Dermis blood vessel endothelial cell (primary cell): ENCODE results near the gene CAT. TPM values are rescaled to one million over a fixed set of nuclear protein-coding genes. Genes with fewer than 3 reads are reported as not detected.

Experiments
- DNase-seq: peaks from one replicate; pipeline ENCODE4 v3.0.0; 2010
- total RNA-seq: library from RNA; depleted of rRNA; stranded (reverse); fragments of >200 nt; gene quantifications from 2 replicates; pipeline ENCODE4 v1.2.3, GENCODE V29; 2014

Gene CAT
- total RNA-seq, 1 donor from 2014 or later: 83.6 TPM

GRCh38 chr11:34461215-34461614, 22.5 kb downstream of the CAT start:
- no peak for DNase-seq

- DNase-seq: no peak
These were observed 25.9 kb downstream of the CAT start for GRCh38 chr11:34464591-34465051.

- DNase-seq: no peak
These were observed 28.2 kb downstream of the CAT start for GRCh38 chr11:34466802-34467488.

GRCh38 chr11:34468209-34468841, 29.6 kb downstream of the CAT start:
- DNase-seq: peak; percentile 34

GRCh38 chr11:34473603-34474169, 35.0 kb downstream of the CAT start:
- DNase-seq: no peak

GRCh38 chr11:34475656-34476055, 36.9 kb downstream of the CAT start:
- DNase-seq: no peak

- DNase-seq: no peak
These were observed 38.1 kb downstream of the CAT start for GRCh38 chr11:34476849-34477248.

GRCh38 chr11:34478845-34479663, 40.3 kb downstream of the CAT start:
- DNase-seq: no peak

GRCh38 chr11:34480314-34480713, 41.6 kb downstream of the CAT start:
- DNase-seq: no peak

GRCh38 chr11:34481307-34481706, 42.6 kb downstream of the CAT start:
- DNase-seq: no peak

GRCh38 chr11:34483106-34483874, 44.6 kb downstream of the CAT start:
- DNase-seq: no peak

- DNase-seq: no peak
These were observed 48.7 kb downstream of the CAT start for GRCh38 chr11:34487430-34487829.

- DNase-seq: no peak
These were observed 50.3 kb downstream of the CAT start for GRCh38 chr11:34488855-34489557.

- DNase-seq: no peak
These were observed 51.6 kb downstream of the CAT start for GRCh38 chr11:34490304-34490703.

GRCh38 chr11:34492806-34493414, 54.2 kb downstream of the CAT start:
- DNase-seq: peak; percentile 80

- no peak for DNase-seq
These were observed 54.7 kb downstream of the CAT start for GRCh38 chr11:34493468-34493867.

GRCh38 chr11:34493926-34494595, 55.3 kb downstream of the CAT start:
- no peak for DNase-seq

- DNase-seq: no peak
These were observed 56.5 kb downstream of the CAT start for GRCh38 chr11:34495239-34495723.

- DNase-seq: no peak
These were observed 57.1 kb downstream of the CAT start for GRCh38 chr11:34495724-34496377.
